ENCODE results near the gene SPDYE2B.
"Not testable (repeated sequence)": the region's sequence is repeated elsewhere in the genome, so short reads cannot be mapped to it uniquely, and the experiment has no call there.

GRCh38 chr7:102638848-102639247 lies 11.3 kb upstream of the SPDYE2B start:
- not testable (repeated sequence) for TF ChIP-seq POLR2A (IDR thresholded peaks at IDR 0.05; ENCODE audit: low read length); GATA1 (IDR thresholded peaks at IDR 0.05; ENCODE audit: low read depth, low read length)

Data from erythroblast (primary cell).